Left cardiac atrium (tissue), 4 donors: ENCODE data around the gene DRD2. TPM values are rescaled to one million over a fixed set of nuclear protein-coding genes. Genes with fewer than 3 reads are reported as not detected.

ENCODE experiments used
- ATAC-seq, 2 donors: fragments of 200-7000 bp; cut with Tn5 transposase; one replicate each; pipeline ENCODE4 v1.9.1; 2020; ENCODE audit warnings: mild to moderate bottlenecking in 2 of 2, moderate library complexity in 2 of 2
- DNase-seq: peaks from one replicate; pipeline ENCODE4 v3.0.0-alpha.2; 2020
- intact Hi-C, 2 donors: fragments of 100-400 bp; cut with DNase I; formaldehyde crosslinking; loops; one replicate each; pipeline versions ENCODE4 v1.14.1 to v1.15.1; 2022 to 2023
- total RNA-seq, 2 donors: library from RNA; stranded (reverse); fragmentation: NEBNext Ultra II Directional; extraction: Animal tissue kit (Norgen Biotek cat#: 25700); gene quantifications; one replicate each; pipeline ENCODE4 v1.2.1, GENCODE V29; 2021
- donor health status: DM: no; HTN: yes; CAD: no.
- donor health status: DM: no; HTN: yes; CAD: no; lungs with severe emphysema.
- donor health status: DM: yes; HTN: yes; CAD: no.
- donor health status: Dilated cardiomyopathy.

Gene DRD2
- total RNA-seq, 2 donors from 2014 or later, result 0.37 TPM; not detected in 1

DNA sequence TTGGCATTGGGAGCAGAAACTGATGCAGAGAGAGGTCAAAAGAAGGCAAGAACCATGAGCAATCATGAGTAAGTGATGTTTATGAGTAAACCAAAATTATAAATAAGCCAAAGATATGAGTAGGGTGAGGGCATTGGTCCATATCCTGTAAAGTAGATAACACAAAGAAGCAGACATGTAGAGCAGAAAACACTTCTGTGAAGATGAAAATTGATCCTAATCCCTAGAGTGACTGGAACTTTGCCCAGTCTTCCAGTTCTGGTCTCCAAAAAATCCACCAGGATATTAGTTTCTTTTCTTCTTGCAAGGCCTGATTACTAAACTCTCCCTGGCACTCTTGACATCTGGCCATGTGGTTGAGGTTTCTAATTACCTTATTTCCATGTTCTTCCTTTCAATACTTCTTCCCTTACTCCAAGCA, 13.7 kb upstream of the DRD2 start:
- intact Hi-C loops, result no loop called here
- ATAC-seq (no peak), DNase-seq (no peak)

DNA sequence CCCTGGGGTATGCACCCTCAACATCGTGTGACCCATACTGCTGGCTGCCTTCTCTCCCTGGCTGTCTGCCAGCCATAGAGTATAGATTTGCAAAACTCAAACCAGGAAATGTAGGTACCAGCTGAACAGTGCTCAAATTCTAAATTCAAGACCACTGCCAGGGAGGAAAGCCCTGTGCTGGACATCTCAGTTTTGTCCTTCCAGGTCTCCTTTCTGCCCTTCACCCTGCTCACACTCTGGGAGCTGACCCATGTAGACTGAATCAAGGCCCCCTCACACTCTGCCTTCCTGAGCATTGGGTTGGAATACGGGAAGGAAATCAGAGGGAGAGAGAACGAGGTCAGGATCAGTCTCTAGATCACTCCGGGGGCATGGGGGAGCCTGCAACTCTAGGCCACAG, 12.4 kb upstream of the DRD2 start:
- no peak for DNase-seq
- intact Hi-C loops, result no loop called here
- ATAC-seq, result no peak

DNA sequence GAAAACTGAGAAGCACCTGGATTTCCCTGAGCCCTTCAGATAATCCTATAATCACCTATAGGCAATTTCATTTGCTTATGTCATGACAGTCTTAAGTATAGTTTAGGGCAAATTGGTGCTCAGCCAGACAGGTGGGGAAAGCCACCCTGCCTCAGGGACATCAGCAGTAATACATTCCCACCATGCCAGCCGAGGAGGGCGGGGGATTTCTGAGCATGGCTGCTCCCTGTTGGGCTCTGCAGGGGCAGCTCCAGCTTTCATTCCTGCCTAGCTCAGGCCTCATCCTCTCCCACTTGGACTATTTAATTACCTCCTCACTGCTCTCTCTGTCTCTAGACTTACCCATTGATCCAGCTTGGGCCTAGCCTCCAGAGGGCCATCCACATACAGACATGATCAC, 9.0 kb upstream of the DRD2 start:
- intact Hi-C loops, result no loop called here
- DNase-seq, result no peak
- no peak for ATAC-seq

DNA sequence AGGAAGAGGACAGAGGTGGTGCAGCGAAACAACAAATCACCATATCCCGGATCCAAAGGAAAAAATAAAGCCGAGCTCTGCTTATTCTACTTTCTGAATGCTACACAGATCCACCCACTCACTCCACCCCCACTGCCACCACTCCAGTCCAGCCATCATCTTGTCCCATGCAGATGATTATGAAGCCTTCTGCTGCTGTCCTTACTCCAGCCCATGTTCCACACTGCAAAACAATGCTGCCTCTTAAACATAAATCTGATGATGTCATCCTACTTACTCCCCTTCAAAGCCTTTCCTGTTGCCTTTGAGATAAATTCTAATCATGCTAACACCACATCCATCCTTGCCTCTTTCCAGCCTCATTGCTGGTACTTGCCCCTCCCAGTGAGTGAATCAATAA, 6.5 kb upstream of the DRD2 start:
- intact Hi-C loops, result no loop called here
- no peak for ATAC-seq
- no peak for DNase-seq

DNA sequence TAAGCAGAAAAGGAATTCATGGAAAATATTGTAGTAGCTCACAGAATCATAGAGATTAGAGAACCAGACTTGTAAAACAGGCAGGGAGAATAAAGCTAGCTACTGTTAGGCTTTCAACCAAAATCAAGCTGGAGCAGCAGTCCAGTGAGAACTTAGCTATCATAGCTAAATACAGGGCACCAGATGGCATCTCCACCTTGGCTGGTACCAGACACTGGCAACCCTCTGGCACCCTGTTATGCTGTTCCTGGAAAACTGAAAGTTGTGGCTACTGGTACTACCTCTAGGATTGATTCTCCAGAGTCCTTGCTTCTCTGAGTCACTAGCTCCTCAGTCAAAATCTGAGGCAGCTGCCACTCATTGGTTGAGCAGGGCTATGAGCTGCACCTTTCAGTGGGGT, 6.0 kb upstream of the DRD2 start:
- intact Hi-C loops, result no loop called here
- no peak for DNase-seq
- no peak for ATAC-seq

DNA sequence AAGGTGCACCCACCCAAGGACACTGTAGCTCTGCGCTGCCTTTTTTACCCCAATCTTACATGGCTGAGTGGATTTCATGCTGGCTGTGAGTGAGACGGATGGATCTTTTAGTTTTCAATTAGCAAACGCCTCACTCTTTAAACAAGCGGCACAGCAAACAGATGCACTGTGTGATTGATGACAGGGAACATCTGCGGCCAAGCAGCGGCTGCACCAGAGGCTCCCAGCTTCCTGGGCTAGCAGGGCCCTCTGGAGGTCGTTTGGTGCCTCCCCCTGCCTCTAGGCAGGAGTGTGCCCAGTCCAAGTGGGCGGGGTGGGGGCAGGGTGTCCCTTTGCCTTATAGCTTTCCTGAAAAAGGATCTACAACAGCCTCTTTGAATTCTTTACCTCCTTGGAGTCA, 2.1 kb upstream of the DRD2 start:
- ATAC-seq (no peak), DNase-seq (no peak)
- intact Hi-C loops, result no loop called here

DNA sequence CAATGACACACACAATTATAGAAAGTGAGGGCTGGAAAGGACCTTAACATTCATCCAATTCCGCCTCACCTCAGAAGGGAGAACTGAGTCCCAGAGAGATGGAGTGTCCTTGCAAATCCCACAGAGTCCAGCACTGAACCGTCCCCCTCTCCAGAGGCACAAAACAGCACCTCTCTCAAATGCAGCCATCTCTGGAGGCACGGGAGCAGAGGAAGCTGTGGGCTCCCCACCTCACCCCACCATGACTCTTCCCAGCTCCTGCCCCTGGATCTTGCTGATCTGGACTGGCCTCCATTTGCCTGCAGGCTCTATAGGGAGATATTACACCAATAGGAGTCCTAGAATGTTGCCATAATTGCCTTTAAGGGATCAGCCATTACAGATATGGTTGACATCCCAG, 1.4 kb upstream of the DRD2 start:
- ATAC-seq (no peak), DNase-seq (no peak)
- intact Hi-C loops, result no loop called here

DNA sequence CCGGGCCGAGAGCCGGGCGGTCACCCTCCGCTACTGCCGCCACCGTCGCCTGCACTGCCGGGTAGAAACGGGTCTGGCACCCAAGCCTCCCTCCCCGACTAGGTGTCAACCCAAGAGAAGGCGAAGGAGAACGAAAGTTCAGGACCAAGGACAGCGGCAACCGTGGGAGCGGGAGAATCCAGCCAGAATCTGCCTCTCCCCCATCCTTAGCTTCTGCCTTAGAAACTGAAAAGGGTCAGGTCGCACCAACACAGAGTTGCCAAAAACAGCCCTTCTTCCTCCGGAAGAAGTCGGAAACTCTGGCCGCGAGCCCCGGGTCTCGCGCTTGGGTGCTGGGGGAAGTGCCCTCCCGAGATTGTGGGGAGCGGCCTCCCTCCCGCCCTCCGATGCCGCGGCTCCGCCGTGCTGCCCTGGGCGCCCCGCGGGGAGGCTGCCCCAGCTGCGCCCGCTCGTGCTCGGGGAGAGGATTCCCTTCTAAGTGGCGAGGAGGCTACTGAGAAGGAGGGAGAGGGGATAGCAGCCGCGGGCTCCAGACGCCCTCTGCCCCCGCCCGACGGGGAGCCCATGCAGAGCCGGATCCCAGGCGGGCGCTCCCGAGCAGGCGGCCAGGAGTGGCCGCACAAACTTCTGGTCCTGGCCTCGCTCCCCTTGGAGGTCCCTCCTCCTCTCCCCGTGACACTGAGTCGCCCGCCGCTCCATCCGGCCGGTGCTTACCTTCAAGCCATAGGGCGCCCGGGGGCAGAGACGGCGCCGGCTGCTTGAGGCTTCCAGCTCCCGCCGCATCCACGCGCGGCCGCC, 637 bp downstream of the DRD2 start:
- peak; percentile 92 for ATAC-seq
- DNase-seq, result peak; percentile 83
- intact Hi-C loops, result no loop called here

DNA sequence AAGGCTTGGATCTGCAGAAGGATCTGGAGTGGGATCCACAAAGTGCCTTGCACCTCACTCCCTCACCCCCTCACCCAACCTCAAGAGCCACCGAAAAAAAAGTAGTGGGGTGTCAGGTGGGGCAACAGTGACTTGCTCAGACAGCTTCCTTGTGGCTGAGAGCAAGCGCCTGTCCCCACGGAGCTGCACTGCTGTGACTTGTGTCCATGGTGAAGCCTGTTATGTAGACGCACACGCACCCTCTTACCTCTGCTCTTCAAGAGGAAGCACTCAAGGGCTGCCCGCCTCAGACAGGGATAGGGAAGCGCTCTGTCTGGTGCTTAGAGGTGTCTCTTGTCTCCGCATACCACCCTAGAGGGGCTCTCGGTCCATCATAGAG, 1.2 kb downstream of the DRD2 start:
- intact Hi-C loops, result no loop called here
- DNase-seq (no peak), ATAC-seq (no peak)

DNA sequence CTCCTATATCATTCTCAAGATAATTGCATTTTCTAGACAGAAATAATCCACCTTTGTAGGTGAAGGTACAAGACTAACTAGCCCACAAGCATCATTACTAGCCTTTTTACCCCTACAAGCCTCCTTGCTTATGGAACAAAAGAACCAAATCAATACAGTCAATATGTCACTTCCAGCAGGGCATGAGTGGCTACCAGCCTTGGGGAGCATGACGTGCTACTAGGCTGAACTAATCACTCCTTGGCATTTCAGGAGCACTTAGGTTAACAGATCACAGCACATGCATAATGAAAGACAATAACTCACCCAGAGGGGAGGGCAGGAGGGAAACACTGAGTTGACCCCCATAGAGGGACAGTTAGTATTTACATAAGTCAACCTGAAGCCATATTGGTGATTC, 2.7 kb downstream of the DRD2 start:
- intact Hi-C loops, result no loop called here
- no peak for DNase-seq
- no peak for ATAC-seq

DNA sequence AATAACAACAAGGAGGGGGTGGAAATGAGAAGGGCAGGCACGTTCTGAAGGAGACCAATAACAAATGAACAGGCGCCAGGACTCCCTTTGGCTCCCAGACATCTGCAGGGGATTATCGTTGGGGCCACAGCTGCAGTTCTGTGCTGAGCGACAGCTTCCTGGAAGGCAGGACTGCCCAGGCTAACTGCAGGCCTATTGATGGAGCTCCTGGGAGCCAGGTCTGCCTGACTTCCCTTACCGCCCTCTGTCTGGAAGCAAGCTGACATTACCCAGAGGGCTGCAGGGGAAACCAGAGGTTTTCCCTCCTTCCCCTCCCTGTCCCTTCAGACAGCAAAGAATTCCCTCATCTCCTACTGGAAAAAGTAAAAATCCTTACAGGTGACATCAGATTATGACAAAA, 5.0 kb downstream of the DRD2 start:
- DNase-seq (no peak), ATAC-seq (no peak)
- intact Hi-C loops, result no loop called here

DNA sequence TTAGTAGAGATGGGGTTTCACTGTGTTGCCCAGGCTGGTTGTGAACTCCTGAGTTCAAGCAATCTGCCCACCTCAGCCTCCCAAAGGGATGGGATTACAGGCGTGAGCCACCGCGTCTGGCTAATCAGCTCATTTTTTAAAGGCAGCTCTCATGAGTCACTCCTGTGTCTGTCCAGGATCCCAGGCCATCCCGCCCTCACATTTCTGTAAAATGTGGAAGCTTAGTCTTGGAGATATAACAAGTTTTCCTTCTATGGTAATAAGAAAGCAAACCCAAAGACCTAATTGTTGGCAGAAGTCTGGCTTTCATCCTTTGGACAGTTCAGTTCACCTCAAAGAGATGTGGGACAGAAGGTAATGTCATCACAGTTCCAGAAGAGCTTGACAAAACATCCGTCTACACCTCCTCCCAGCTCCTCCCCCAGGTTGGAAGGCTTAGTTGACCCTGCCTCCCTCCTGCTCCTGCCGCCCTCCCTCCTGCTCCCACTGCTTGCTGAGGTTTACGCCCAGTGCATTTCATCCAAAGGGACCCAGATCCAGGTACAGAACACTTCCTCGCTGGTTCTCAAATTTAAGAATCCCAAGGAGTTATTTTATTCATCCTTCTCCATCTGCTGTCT, 6.4 kb downstream of the DRD2 start:
- intact Hi-C loops, result no loop called here
- DNase-seq, result no peak
- ATAC-seq, result no peak

DNA sequence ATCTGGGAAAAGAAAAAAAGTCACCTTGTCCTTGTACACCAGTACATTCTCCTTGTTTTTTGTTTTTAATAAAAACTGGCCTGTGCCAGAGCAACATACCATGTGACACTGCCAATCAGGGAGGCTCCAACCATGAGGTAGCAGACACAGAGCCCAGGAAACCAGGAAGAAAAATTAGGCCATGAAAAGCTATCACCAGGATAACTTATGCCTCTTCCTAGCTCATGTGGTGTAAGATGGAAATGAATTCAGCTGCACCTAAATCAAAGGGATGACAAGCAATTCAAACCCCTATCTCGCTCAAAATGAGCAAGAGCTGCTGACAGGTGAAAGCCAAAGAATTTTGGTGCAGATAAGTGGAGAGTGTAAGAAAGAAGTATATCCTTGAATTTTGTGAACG, 7.7 kb downstream of the DRD2 start:
- no peak for DNase-seq
- ATAC-seq, result no peak
- intact Hi-C loops, result no loop called here

DNA sequence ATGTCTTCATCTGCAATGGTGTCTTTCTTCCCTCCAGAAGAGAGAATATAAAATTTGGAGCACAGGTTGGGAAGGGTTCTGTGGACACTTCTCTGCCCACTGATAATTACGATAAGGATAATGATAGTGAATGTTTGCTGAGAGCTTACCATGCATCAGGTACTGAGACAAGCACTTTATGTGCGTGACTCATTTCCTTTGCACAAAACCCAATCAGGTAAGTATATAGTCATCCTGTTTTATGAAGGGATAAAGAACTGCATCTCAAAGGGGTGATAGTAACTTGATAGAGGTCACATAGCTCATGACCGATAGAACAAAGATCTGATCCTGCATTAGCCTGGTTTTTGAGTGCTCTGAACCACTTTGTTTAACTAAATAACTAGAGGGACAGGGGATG, 9.4 kb downstream of the DRD2 start:
- DNase-seq (no peak), ATAC-seq (no peak)
- intact Hi-C loops, result no loop called here

DNA sequence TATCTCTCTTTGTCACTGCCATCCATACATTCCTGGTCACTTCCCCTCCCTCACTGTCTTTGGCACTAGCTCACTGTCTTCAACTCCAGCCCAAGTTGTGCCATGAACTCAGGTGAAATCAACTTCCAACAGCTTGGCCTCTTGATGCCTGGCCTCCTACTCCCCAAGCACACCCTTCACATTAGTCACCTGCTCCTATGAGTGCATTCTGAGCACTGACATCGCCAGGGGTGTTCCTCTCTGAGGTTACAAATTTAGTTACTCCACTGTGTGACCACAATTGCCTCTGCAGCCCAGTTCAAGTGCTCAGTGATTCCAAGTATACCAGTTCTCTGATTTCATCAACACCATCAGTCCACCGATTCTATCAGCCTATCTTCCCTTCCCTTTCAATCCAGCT, 10.8 kb downstream of the DRD2 start:
- intact Hi-C loops, result no loop called here
- no peak for DNase-seq
- ATAC-seq, result no peak

DNA sequence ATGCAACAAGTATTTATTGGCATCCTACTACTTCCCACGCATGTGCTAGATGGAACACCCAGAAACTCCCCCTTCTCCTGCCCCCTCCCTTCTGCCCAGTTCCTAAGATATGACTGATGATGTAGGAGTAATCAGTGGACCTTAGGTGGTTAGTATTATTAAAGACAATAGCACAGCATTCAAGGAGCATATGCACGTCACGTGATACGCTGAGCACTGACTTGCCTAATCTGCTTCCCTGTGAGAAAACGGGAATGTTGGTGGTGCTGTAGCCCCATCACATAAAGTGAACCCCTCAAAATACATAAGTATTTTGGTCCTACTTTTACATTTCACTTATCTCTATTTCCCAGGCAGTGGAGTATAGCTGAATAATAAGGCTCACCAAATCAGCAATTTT, 12.4 kb downstream of the DRD2 start:
- no peak for DNase-seq
- intact Hi-C loops, result no loop called here
- ATAC-seq, result no peak

DNA sequence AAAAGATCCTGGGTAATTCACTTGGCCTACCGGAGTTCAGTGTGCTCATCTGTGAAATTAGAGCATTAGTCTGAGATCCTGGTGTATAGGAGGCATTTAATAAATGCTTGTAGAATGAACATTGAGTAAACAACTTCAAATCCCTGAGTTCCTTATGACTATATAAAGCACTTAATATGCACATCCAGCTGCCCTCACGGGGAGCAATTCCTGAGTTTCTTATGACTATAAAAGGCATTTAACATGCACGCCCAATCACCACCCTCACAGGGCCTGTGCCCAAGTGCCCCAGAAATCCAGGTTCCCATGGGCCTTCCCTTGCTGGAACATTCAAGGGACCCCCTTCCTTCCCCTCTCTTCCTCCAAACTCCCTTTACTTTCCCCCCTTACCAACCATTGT, 13.6 kb downstream of the DRD2 start:
- intact Hi-C loops, result no loop called here
- no peak for ATAC-seq

DNA sequence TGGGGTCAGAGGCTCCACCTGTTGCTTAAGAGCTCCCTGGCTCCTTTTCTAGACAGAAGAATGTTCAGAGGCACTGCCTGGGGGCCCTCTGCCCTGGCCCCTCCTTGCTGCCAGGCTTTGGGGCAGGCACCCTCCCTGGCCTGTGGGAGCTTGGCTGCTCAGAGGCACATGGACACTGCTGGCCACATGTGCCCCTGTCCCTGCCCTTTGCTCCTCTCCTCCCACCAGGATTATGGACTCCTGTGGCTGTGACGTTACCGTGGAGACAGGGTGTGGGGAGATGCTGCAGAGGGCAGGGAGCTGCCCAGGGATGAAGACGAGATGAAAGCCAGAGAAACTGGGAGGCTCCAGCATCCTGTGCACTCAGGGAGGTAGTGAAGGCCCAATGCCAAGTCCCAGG, 14.7 kb downstream of the DRD2 start:
- no peak for DNase-seq
- no peak for ATAC-seq
- intact Hi-C loops, result no loop called here

More for the DNA sequence above, 13.6 kb downstream of the DRD2 start:
- no peak for DNase-seq

DNA sequence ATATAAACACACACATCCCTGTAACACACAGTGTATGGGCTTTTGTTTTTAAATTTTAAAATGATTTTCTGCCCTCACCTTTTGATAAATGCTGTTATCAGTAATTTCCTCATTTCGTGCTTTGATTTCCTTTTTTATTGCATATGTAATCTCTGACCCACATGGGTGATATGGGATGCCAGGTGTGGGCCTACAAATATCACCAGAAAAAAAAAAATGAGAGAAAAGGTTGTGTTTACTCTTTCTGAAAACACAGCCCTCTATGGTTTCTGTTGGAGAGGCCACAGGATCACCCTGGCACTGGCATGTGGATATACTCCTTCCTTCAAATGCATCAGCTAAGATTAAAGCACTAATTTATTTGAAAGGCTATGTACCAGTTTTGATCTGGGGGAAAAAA, 17.0 kb downstream of the DRD2 start:
- DNase-seq, result no peak
- no peak for ATAC-seq
- intact Hi-C loops, result no loop called here

DNA sequence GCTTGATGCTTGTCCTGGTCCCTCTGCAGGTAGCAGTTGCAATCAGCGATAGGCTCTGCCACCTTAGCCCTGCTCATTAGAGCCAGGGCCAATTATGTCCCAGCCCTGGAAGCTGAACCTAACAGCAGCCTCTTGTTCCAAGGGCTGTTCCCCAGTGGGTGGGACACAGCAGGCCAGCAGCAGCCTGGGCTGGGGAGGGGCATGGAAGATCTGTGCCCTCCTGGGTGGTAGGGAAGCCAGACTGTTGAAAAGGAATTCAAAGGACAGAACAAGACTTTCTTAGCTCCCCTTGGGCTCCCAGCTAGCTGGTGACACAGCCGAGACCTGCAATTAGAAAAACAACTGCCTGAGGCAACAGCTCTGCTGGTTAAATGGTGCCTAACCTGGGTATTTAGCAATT, 17.4 kb downstream of the DRD2 start:
- no peak for DNase-seq
- ATAC-seq, result no peak
- intact Hi-C loops, result no loop called here

DNA sequence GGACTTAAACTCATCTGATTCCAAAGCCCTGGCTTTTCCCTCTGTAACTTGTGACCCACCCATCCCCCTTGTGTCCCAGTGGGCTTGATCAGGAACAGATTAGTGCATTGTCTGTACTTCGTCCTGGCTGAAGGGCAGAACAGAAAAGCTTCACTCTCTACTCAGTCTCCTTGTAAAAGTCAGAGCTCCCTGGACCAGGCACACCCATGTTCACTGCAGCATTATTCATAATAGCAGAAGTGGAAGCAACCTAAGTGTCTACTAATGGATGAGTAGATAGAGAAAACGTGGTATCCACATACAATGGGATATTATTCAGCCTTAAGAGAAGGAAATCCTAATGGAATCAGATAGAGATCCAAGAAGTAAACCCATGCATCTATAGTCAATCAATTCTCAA, 20.7 kb downstream of the DRD2 start:
- ATAC-seq (no peak), DNase-seq (no peak)
- intact Hi-C loops, result no loop called here
